Keratinocyte (primary cell): ENCODE data around the gene XCR1.

Experiments used
- EZH2 ChIP-seq: IDR thresholded peaks from one replicate; pipeline ENCODE4 v1.6.1; 2012; ENCODE audit warnings: inconsistent platforms, mild to moderate bottlenecking, low read length, moderate library complexity
- TF ChIP-seq, protein P1 (sequence below), 3 experiments: IDR thresholded peaks in 1 of 3; conservative IDR thresholded peaks in 1 of 3; optimal IDR thresholded peaks in 1 of 3; 2 replicates in 2 of 3; 3 replicates in 1 of 3; pipeline versions ENCODE3 to v1.5.1; 2011; ENCODE audit warnings: low read length in 3 of 3, mild to moderate bottlenecking in 3 of 3, moderate library complexity in 2 of 3, control low read depth in 1 of 3, inconsistent platforms in 1 of 3; ENCODE audit not compliant: insufficient read depth in 2 of 3; ENCODE audit errors: extremely low read depth in 1 of 3

DNA sequence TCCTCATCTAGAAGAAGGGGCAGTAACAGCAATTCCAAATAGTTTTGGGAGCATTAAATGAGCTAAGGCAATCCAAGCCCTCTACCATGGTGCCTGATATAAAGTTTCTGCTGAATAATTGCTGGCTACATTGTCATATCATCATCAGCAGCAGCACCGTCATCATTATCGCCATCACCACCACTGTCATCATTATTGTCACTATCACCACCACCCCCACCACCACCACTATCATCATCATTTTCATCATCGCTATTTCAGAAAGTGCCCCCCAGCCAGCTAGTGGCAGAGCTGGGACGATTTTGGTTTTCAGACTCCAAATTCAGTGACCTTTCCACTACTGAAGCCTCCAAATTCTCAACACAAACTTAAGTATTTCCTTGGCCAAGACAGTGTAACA, 15.0 kb downstream of the XCR1 start:
- TF ChIP-seq, protein P1, sequence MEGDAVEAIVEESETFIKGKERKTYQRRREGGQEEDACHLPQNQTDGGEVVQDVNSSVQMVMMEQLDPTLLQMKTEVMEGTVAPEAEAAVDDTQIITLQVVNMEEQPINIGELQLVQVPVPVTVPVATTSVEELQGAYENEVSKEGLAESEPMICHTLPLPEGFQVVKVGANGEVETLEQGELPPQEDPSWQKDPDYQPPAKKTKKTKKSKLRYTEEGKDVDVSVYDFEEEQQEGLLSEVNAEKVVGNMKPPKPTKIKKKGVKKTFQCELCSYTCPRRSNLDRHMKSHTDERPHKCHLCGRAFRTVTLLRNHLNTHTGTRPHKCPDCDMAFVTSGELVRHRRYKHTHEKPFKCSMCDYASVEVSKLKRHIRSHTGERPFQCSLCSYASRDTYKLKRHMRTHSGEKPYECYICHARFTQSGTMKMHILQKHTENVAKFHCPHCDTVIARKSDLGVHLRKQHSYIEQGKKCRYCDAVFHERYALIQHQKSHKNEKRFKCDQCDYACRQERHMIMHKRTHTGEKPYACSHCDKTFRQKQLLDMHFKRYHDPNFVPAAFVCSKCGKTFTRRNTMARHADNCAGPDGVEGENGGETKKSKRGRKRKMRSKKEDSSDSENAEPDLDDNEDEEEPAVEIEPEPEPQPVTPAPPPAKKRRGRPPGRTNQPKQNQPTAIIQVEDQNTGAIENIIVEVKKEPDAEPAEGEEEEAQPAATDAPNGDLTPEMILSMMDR (optimal IDR thresholded peaks at IDR 0.05 in 1 of 3, IDR thresholded peaks at IDR 0.05 in 1 of 3, conservative IDR thresholded peaks at IDR 0.05 in 1 of 3; ENCODE audit: extremely low read depth in 1 of 3, insufficient read depth in 2 of 3, low read length in 3 of 3): no peak
- TF ChIP-seq EZH2: no peak
